ENCODE data around the gene AP3S1. TPM values are rescaled to one million over a fixed set of nuclear protein-coding genes. Genes with fewer than 3 reads are reported as not detected.
"Not testable (repeated sequence)": the region's sequence is repeated elsewhere in the genome, so short reads cannot be mapped to it uniquely, and the experiment has no call there.

AP3S1 gene
- 169 TPM for total RNA-seq (ENCODE audit: insufficient read depth, low replicate concordance)

DNA sequence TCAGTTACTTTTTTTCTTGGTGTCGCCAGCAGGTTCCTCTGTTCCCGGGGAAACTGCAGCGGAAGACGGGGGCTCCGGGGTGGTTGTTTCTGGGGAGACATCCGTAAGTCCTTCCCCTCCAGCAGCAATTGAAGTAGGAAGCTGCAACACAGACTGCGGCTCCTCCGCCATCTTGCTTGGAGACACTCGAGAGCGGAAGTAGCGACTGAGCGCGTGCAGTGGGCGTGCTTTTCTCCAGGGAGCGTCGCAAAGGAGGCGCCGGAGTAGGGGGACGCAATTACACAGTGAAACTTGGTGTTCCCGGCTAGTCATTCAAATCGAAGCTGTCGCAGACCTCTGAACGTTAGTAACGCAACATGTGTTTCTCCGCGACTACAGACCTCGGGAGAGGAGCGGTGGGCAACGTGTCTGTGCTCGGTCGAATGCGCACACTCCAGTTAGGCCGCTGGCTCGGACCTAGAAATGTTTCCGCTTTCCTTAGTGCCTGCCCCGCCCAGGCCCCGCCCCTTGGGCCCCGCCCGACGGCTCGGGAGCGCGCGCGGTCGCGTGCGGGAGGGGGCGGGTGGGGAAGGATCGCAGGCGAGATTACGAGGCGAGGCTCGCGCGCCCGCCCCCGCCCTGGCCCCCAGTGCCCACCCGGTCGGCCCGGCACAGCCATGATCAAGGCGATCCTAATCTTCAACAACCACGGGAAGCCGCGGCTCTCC, at the start of gene AP3S1, which contains the start of gene ATG12:
Gene AP3S1, plus strand, starts transcription at position 554 of the 707 bp plus-strand sequence. Its CDS starts 103 bp downstream, at position 657.
Gene ATG12, minus strand, starts transcription at position 184 of the 707 bp plus-strand sequence. Its CDS starts 13 bp downstream, at position 171.
- DNase-seq (ENCODE audit: low spot score) = peak; percentile 98

DNA sequence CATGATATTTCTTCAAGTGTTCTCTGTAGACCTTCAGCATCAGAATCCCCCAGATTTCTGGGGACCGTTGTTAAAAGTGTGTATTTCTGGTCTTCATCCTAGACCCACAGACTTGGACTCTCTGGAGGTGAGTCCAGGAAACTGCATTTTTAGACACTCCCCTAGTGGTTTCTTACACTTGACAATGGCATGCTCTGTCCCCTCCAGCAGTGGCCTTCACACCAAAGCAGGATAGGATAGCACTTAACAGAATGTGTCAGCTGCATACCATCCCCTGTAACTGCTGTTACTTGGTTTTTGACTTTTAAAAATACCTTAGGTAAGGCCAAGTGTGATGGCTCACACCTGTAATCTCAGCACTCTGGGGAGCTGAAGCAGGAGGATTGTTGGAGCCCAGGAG, 46.0 kb upstream of the AP3S1 start:
- no peak for DNase-seq (ENCODE audit: low spot score)

DNA sequence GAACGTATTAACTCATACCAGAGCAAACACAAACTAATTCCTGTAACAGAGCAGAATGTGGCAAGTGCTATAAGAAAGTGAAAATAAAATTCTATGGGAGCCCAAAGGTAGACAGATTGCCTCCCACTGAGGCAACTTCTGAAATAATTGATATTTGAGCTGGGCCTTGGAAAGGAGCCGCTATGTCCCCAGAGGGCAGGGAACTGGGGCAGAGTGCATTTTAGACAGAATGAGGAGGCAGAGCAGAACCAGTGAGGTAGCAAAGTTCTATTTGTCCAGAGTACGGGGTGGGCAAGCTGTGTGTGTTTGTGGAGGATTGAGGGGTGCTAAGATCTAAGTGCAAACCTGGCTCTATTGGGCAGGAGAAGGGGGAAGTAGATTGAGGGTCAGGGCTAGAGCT, 45.1 kb upstream of the AP3S1 start:
- no peak for DNase-seq (ENCODE audit: low spot score)

DNA sequence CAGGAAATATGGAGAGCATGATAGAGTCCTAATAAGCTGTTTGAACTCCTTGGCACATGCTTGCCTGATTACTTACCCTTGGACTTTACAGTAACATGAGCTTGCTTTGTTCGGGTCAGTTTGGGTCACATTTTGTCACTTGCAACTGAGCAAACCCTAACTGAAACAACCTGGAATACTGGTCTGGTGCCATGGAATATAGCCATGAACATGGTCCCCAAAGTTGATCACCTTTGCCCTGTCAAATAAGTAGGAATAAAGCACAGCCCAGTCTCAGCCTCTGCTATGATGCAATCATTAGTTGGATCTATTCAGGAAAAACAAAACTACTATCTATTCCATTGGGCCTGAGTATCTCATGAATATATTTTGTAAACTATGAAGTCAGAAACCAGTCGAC, 43.5 kb upstream of the AP3S1 start:
- DNase-seq (ENCODE audit: low spot score) = no peak

DNA sequence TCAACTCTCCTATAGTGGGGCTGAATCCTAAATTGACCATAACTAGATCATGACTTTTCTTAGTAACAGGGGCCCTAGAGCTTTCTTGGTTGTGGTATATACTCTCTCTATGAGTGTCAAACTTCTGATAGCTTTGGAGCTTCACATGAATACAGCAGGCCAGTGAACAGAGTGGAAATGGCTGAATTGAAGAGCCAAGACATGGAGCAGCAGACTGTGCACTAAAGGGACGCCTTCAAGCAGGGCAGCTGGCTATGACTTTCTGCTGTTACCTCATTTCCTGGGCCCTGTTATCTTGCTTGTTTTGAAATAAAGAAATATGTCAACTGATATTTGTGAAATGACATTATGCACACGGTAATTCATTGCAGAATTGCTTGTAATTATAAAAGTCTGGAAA, 41.6 kb upstream of the AP3S1 start:
- no peak for DNase-seq (ENCODE audit: low spot score)

DNA sequence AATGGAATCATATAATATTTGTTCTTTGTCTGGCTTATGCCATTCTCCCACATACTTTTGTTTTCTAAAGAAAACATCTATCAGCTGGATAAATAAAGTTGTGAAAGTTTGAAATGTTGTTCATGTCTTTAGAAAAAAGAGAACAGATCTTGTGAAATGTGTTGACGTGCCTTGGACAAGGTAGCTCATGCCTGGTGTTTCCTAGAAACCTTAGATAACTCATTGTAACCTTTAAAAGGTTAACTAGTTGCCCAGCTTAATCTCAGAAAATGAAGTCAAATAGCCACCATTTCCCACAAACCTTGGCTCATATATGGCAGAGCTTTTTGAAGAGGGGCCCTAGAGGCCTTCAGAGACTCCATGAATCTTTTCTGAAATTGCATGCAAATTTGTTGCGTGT, 40.6 kb upstream of the AP3S1 start:
- no peak for DNase-seq (ENCODE audit: low spot score)

DNA sequence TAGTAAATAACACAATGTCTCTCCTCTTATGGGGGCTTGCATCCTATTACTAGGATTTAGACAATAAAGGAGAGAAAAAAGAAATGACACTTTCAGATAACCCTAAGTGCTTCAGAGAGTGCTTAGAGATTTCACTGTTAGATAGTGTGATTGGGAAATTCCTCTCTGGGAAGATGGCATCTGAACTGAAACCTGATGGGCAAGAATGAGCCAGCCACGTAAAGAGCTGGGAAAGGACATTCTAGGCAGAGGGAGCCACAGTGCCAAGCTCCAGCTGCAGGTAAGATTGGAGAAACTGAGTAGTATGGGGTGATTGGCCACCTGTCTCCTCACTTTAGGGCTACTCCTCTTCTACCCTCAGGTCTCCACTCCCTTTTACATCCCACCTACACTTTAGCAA, 39.8 kb upstream of the AP3S1 start:
- no peak for DNase-seq (ENCODE audit: low spot score)

- peak; percentile 14 for DNase-seq (ENCODE audit: low spot score)
Observed at GRCh38 chr5:115806986-115807653, 34.6 kb upstream of the AP3S1 start.

GRCh38 chr5:115807654-115808052, 34.1 kb upstream of the AP3S1 start:
- DNase-seq (ENCODE audit: low spot score) = no peak

DNA sequence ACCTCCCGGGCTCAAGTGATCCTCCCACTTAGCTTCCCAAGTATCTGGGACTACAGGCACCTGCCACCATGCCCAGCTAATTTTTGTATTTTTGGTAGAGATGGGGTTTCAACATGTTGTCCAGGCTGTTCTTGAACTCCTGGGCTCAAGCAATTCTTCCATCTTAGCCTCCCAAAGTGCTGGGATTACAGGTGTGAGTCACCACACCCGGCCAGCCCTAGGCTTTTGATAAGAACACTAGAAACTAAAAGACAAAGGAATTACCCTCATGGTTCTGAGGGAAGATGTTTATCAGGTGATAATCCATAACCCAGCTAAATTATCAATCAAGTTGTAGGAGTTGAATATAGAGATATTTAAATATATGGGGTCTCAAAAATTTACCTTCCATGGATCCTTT, 33.7 kb upstream of the AP3S1 start:
- DNase-seq (ENCODE audit: low spot score) = not testable (repeated sequence)

GRCh38 chr5:115809946-115810345, 31.8 kb upstream of the AP3S1 start:
- no peak for DNase-seq (ENCODE audit: low spot score)

DNA sequence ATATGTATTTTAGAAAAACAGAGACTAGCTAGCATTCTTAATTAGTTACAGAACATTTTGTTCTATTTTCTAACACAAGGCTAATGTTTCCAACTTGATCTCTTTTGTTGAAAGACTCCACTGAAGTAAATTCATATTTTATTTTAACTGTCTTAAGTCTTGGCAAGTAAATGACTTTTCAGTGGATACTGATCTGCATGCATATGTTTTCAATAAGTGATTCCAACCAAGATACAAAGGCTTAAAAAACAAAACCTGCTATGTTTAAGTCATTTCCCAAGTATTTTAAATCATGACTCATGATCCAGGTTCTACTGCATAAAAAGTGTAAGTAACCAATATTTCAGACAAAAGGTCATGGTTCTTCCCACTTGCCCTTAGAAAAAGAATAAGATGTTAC, 31.0 kb upstream of the AP3S1 start:
- DNase-seq (ENCODE audit: low spot score) = no peak

- no peak for DNase-seq (ENCODE audit: low spot score)
Observed at GRCh38 chr5:115811406-115811805, 30.3 kb upstream of the AP3S1 start.

GRCh38 chr5:115812372-115812771, 29.4 kb upstream of the AP3S1 start:
- DNase-seq (ENCODE audit: low spot score) = no peak

- DNase-seq (ENCODE audit: low spot score) = no peak
Observed at GRCh38 chr5:115813719-115814118, 28.0 kb upstream of the AP3S1 start.

DNA sequence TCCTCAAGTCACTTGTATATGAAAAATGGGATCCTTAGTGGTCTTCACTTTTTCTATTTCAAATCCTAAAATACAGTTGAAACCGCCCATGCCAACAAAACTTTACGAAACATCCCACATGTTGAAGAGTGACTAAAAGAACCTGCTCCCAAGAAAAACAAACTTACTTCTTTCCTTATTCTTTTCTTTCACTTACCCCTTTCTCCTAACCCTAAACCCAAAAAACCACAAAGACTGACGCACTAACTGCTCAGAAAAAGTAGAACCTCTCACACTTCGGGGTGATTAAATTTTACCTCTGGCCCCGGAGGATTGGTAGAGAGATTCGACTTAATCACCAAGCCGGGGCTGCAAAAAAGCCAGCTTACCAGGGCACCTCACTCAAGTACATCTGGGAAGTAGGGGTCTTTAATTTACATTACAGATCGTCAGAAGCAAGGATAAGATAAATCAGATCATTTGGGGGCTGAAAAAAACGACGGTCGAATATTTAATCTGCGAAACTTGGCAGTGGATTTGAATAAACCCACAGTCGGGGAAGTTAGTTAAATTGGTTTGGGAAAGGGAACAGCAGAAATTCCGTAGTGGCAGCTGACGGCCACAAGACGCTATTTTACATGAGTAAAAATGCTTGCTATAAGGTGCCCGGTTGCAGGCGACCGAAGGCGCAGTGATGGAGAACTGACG, 26.6 kb upstream of the AP3S1 start:
- DNase-seq (ENCODE audit: low spot score) = no peak

- DNase-seq (ENCODE audit: low spot score) = no peak
Observed at GRCh38 chr5:115815693-115816225, 26.0 kb upstream of the AP3S1 start.

DNA sequence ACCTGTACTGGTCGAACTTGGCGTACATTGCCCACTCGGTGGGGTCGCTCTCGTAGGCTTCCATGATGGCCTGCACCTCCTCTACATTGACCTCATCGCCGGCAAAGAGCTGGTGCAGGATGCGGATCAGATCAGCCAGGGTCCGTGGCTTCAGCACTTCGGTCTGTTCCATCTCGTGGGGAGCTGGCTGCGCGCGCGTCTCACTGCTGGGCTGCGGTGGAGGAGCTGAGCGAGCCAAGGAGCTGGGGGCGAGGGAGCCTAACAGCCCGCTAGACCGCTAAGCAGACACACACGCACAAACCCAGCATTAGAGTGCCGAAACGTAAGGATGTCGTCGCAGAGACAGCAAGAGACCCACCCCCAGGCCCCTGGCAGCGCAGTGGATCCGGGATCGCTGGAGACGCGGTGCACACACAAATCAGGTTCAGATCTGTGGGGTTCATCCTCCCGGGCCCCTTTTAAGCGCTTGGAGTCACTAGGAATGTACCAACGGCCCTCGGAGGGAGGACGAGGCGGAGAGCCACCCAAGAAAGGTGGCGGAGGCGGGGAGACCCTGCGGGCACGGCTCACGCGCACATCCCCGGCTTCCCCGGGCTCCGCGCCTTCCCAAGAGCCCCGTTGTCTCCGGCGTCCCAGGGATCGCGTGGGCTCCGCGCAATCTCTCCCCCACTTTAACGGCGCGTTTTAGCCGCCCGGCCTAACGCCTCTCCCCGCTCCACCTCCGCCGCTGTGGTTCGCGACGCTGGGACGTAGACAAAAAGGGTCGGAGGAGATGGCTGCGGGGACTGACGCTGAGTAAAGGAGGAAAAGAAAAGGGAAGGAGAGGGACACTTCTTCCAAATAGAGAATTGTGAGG, 25.3 kb upstream of the AP3S1 start, which contains the start of gene CDO1:
Gene CDO1, minus strand, starts transcription at position 434 of the 856 bp plus-strand sequence. Its CDS starts 262 bp downstream, at position 172.
- peak; percentile 68 for DNase-seq (ENCODE audit: low spot score)

- no peak for DNase-seq (ENCODE audit: low spot score)
Observed at GRCh38 chr5:115817386-115817785, 24.3 kb upstream of the AP3S1 start.

DNA sequence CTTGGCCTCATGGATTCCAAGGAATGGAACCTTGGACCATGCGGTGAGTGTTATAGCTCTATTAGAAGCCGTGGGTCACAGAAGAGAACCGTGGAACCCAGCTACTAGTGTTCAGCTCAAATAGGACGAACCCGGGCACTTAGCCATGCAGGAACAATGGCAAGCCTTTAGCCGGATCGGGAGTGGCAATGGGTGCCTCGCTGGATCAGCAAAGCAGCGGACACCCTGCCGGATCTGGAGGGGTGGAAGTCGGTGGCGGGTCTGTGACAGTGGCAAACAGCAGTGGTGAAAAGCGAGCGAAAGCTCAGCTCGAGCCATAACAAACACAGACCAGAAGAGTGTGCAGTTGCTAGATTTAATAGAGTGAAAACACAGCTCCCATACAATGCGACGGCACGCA, 22.9 kb upstream of the AP3S1 start:
- DNase-seq (ENCODE audit: low spot score) = no peak

- DNase-seq (ENCODE audit: low spot score) = no peak
Observed at GRCh38 chr5:115820846-115821245, 20.9 kb upstream of the AP3S1 start.
